Epithelial cell of esophagus (primary cell): ENCODE data around the gene PDLIM7.

Experiments used
- DNase-seq: peaks from one replicate; pipeline ENCODE4 v3.0.0; 2010; ENCODE audit warnings: low read depth
- H3K4me3 ChIP-seq: 2 replicates; pipeline ENCODE4 v1.5.1; 2011; ENCODE audit warnings: mild to moderate bottlenecking, low read length, control low read depth
- TF ChIP-seq, protein P1 (sequence below): IDR thresholded peaks from 2 replicates; pipeline ENCODE4 v1.5.1; 2011; ENCODE audit warnings: low read depth, mild to moderate bottlenecking, low read length, control low read depth, inconsistent platforms; ENCODE audit not compliant: insufficient read depth; ENCODE audit errors: missing control alignments

The PDLIM7 gene

DNA sequence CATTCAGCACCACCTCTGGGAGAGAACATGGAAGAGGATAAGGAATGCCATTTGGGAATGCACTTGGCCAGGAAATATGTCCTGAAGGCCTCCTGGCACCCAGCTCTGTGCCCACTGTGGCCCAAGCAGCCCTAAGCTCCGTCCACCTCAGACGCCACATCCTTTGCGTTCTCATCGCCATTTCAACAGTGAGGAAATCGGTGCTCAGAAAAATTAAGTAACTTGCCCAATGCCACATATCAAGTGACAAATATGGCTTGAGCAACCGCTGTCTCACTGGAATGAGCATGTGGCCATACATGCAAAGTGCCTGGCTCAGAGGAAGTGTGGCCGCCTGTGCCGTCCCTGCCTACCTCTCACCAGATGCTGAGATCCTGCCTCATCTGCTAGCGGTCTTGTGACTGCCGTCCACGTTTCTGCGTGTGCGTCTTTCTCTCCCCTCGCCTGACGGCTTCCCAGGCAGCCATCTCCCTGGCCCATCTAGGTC is 13.2 kb upstream of the PDLIM7 start:
- DNase-seq, result no peak
- TF ChIP-seq, protein P1, sequence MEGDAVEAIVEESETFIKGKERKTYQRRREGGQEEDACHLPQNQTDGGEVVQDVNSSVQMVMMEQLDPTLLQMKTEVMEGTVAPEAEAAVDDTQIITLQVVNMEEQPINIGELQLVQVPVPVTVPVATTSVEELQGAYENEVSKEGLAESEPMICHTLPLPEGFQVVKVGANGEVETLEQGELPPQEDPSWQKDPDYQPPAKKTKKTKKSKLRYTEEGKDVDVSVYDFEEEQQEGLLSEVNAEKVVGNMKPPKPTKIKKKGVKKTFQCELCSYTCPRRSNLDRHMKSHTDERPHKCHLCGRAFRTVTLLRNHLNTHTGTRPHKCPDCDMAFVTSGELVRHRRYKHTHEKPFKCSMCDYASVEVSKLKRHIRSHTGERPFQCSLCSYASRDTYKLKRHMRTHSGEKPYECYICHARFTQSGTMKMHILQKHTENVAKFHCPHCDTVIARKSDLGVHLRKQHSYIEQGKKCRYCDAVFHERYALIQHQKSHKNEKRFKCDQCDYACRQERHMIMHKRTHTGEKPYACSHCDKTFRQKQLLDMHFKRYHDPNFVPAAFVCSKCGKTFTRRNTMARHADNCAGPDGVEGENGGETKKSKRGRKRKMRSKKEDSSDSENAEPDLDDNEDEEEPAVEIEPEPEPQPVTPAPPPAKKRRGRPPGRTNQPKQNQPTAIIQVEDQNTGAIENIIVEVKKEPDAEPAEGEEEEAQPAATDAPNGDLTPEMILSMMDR, result no peak
- H3K4me3 ChIP-seq, result no peak overlapping the region

DNA sequence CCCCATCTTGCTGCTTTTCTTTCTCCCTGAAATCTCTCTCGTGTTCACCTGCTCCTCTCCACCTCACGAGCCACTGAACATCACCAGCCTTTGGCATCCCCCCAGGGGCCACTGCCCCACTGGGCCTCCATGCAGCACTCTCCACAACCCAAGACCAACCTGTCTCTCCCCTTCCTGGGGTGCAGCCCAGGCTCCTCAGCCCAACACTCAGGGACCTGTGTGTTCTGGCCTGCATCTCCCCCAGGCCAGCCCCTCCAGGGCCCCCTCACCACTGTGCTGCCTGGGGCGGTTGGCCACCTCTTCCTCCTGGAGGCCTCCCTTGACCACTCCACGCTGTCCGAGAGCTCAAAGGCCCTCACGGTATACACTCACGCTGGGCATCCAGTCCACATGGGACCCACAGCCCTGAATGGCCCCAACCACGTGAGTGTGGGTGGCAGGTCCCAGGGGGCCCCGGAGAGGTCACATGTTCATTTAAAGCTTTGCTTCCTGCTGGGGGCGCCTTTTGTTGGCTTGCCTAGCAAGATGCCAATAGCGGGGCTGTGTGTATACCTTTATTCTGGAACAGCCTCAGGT is 12.7 kb upstream of the PDLIM7 start:
- TF ChIP-seq, protein P1, result no peak
- no peak for DNase-seq
- no peak overlapping the region for H3K4me3 ChIP-seq

DNA sequence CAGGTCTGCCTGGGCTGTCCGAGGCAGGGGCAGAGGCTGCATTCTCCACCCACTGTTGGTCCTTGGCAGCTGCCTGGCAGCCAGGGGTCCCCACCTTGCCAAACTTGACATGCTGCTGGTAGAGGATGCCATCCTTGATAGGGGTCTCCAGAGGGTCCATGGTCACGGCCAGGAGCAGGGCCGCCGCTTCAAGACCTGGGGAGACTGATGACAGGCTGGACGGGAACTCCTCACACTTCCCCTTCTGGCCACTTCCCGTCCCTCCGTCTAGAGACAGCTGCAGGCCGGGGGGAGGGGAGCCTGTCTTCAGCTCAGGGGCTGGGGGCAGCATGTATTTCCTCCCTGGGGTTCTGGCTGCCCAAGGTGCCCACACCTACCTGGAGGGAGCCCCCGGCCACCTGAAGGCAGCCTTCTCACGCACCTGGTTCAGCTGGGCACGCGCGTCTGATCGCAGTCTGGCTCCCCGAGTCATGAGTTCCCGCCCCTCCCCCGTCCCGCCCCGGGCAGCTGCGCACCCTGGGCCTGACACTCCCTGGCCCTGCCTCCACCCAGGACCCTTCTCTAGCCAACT is 12.1 kb upstream of the PDLIM7 start, which contains the start of gene DOK3:
DOK3 (minus strand) TSS at position 446 of the 571 bp plus-strand sequence; CDS start at position 160, 286 bp downstream.
- H3K4me3 ChIP-seq, result no peak within 1 kb of the TSS
- TF ChIP-seq, protein P1, result no peak
- no peak for DNase-seq

DNA sequence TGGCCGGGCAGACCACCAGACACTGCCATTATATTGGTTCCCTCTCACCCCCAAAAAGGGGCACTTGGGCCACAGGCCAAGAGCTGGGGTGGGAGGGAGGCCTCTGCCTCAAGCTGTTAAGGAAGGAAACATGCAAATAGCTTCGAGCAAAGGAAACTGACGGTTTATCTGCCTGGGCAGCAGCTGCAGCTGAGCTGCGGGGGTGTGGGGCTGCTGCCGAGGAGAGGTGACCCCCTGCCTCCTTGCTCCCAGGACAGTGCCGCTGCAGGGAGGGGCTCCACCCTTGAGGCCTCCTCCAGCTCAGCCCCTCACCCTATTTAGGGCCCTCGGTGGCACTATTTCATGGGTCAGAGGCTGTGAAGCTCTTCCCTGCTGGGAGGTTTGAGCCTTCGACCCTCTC is 11.4 kb upstream of the PDLIM7 start:
- H3K4me3 ChIP-seq, result no peak overlapping the region
- no peak for DNase-seq

DNA sequence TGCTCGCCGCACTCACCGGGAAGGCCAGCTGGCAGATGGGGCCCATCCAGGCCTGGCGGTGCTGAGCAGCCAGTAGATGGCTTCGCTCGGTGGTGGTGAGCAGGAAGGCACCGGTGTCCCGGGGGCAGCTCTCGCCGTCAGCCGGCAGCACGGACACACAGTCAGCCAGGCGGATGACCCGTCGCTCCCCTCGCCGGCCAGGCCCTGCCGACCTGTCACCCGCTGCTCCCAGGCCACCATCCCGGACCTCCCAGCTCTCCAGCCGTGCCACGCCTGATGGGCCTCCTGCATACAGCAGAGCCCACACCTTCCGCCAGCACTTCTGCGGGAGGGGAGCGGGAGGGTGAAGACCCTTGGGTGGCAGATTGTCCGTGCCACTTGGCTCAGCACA is 10.8 kb upstream of the PDLIM7 start:
- no peak overlapping the region for H3K4me3 ChIP-seq
- TF ChIP-seq, protein P1, result no peak
- no peak for DNase-seq

More for the DNA sequence above, 11.4 kb upstream of the PDLIM7 start:
- TF ChIP-seq, protein P1, result no peak

DNA sequence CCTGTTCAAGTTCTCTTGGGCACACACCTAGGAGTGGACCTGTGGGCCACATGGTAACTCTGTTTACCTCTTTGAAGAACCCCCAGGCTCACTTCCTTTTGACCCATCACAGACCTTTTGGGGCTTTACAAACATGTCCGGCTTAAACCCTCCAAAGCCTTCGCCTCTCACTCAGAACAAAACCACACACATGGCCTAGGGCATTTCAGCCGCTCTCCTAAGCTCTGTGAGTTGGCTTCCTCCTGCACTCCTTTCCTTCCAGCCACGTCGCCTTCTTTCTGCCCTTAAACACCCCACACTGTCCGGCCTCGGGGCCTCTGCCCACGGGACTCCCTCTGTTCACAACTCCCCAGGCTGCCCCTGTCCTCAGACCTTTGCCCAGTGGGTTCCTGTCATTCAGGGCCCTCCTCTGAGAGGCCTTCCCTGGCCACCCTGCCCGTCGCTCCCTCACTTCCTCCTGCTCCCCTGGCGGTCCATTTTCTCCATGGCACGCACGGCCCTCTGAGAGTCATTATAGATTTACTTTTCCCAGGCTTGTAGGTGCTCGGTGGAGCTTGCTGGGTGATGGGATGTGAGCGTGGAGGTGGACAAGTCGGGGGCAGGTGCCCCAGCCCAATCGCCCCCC is 10.3 kb upstream of the PDLIM7 start:
- TF ChIP-seq, protein P1, result no peak
- no peak for DNase-seq

More for the DNA sequence above, 10.3 kb upstream of the PDLIM7 start:
- H3K4me3 ChIP-seq, result no peak overlapping the region
